Suprapubic skin (tissue), 4 donors: ENCODE measurements around the gene FUCA2. TPM values are rescaled to one million over a fixed set of nuclear protein-coding genes. Genes with fewer than 3 reads are reported as not detected.

Source experiments
- DNase-seq, 2 donors: peaks; one replicate each; pipeline ENCODE4 v3.0.0-alpha.2; 2019; ENCODE audit warnings: low spot score in 2 of 2
- H3K27ac ChIP-seq: fragments of 200-600 bp; sonication (generic); one replicate; pipeline ENCODE4 v1.5.1; 2019
- H3K27me3 ChIP-seq: fragments of 200-600 bp; sonication (generic); one replicate; pipeline ENCODE4 v1.5.1; 2019
- H3K36me3 ChIP-seq: fragments of 200-600 bp; sonication (generic); one replicate; pipeline ENCODE4 v1.5.1; 2019
- H3K4me1 ChIP-seq: fragments of 200-600 bp; sonication (generic); one replicate; pipeline ENCODE4 v1.5.1; 2019
- H3K4me3 ChIP-seq: fragments of 200-600 bp; sonication (generic); one replicate; pipeline ENCODE4 v1.5.1; 2019; ENCODE audit warnings: mild to moderate bottlenecking
- H3K9me3 ChIP-seq: fragments of 200-600 bp; sonication (generic); one replicate; pipeline ENCODE4 v1.5.1; 2019
- CTCF ChIP-seq, 2 donors: fragments of 200-600 bp in 1 of 2; fragments of 450-650 bp in 1 of 2; sonication (generic) in 1 of 2; IDR thresholded peaks; one replicate each; pipeline ENCODE4 v1.5.1; 2016 to 2019; ENCODE audit warnings: antibody characterized with exemption in 2 of 2, mild to moderate bottlenecking in 1 of 2, moderate library complexity in 1 of 2
- EP300 ChIP-seq: sonication (generic); formaldehyde crosslinking; IDR thresholded peaks from one replicate; pipeline ENCODE4 v1.6.1; 2017; ENCODE audit warnings: antibody characterized with exemption
- POLR2A ChIP-seq, 2 donors: fragments of 450-650 bp; IDR thresholded peaks; one replicate each; pipeline ENCODE4 v1.6.1; 2017; ENCODE audit warnings: antibody characterized with exemption in 2 of 2, mild to moderate bottlenecking in 2 of 2, moderate library complexity in 2 of 2
- POLR2AphosphoS5 ChIP-seq, 3 donors: sonication (generic); formaldehyde crosslinking; IDR thresholded peaks; one replicate each; pipeline ENCODE4 v1.6.1; 2017; ENCODE audit warnings: antibody characterized with exemption in 3 of 3
- WGBS: methylation state at CpG from one replicate; pipeline ENCODE4 v1.1.5; 2018; 5-methylcytosine and 5-hydroxymethylcytosine counted together
- total RNA-seq, 4 donors: library from RNA; depleted of rRNA; stranded (reverse); fragments of >200 nt; gene quantifications; one replicate each; pipeline ENCODE4 v1.1.0, GENCODE V29; 2016

FUCA2 gene
- total RNA-seq, 4 donors from 2014 or later: 4.7 to 15.5 (median 10.8) TPM

GRCh38 chr6:143555071-143555492, 43.6 kb upstream of the FUCA2 start:
- no peak overlapping the region for H3K27ac ChIP-seq
- no peaks in the 10 kb centered on the region for H3K36me3 ChIP-seq
- 24% methylated on average over 4 of the region's 4 CpGs for WGBS
- no peaks in the 10 kb centered on the region for H3K27me3 ChIP-seq
- H3K4me1 ChIP-seq: peaks cover 7% of the 10 kb centered on the region
- no peak for TF ChIP-seq EP300
- TF ChIP-seq POLR2AphosphoS5 (IDR thresholded peaks at IDR 0.05): no peak
- no peak for TF ChIP-seq POLR2A (IDR thresholded peaks at IDR 0.05)
- H3K4me3 ChIP-seq: no peak overlapping the region
- DNase-seq: no peak
- no peaks in the 10 kb centered on the region for H3K9me3 ChIP-seq

GRCh38 chr6:143553337-143553736, 41.8 kb upstream of the FUCA2 start:
- no peak for TF ChIP-seq EP300
- TF ChIP-seq POLR2AphosphoS5 (IDR thresholded peaks at IDR 0.05): no peak
- no peak for TF ChIP-seq POLR2A (IDR thresholded peaks at IDR 0.05)
- TF ChIP-seq CTCF (IDR thresholded peaks at IDR 0.05): no peak
- Histone ChIP-seq H3K4me1 (peaks cover 7% of the 10 kb centered on the region), H3K27me3 (no peaks in the 10 kb centered on the region), H3K9me3 (no peaks in the 10 kb centered on the region), H3K4me3 (no peak overlapping the region), H3K27ac (no peak overlapping the region), H3K36me3 (no peaks in the 10 kb centered on the region)
- WGBS: 88% methylated on average over 2 of the region's 2 CpGs
- no peak for DNase-seq

- H3K4me1 ChIP-seq: peaks cover 2% of the 10 kb centered on the region
Observed at GRCh38 chr6:143549949-143550268, 38.4 kb upstream of the FUCA2 start.

GRCh38 chr6:143549221-143549948, 37.9 kb upstream of the FUCA2 start:
- no peak for DNase-seq
- Histone ChIP-seq H3K36me3 (no peaks in the 10 kb centered on the region), H3K4me3 (no peak overlapping the region), H3K4me1 (no peaks in the 10 kb centered on the region), H3K9me3 (no peaks in the 10 kb centered on the region), H3K27me3 (no peaks in the 10 kb centered on the region), H3K27ac (no peak overlapping the region)
- WGBS: 85% methylated on average over 7 of the region's 7 CpGs
- TF ChIP-seq POLR2AphosphoS5 (IDR thresholded peaks at IDR 0.05) (no peak), CTCF (IDR thresholded peaks at IDR 0.05) (no peak), EP300 (no peak), POLR2A (IDR thresholded peaks at IDR 0.05) (no peak)

More at GRCh38 chr6:143549949-143550268, 38.4 kb upstream of the FUCA2 start:
- DNase-seq: no peak
- 86% methylated on average over 4 of the region's 4 CpGs for WGBS
- Histone ChIP-seq H3K27me3 (no peaks in the 10 kb centered on the region), H3K36me3 (no peaks in the 10 kb centered on the region), H3K4me3 (no peak overlapping the region), H3K9me3 (no peaks in the 10 kb centered on the region), H3K27ac (no peak overlapping the region)
- no peak for TF ChIP-seq EP300
- TF ChIP-seq CTCF (IDR thresholded peaks at IDR 0.05): no peak
- no peak for TF ChIP-seq POLR2AphosphoS5 (IDR thresholded peaks at IDR 0.05)
- no peak for TF ChIP-seq POLR2A (IDR thresholded peaks at IDR 0.05)

GRCh38 chr6:143546599-143546998, 35.1 kb upstream of the FUCA2 start:
- Histone ChIP-seq H3K4me3 (no peak overlapping the region), H3K4me1 (no peaks in the 10 kb centered on the region), H3K27ac (no peak overlapping the region), H3K9me3 (no peaks in the 10 kb centered on the region), H3K27me3 (no peaks in the 10 kb centered on the region), H3K36me3 (no peaks in the 10 kb centered on the region)
- no peak for DNase-seq
- WGBS: 98% methylated on average over 3 of the region's 3 CpGs
- TF ChIP-seq CTCF (IDR thresholded peaks at IDR 0.05): no peak
- no peak for TF ChIP-seq POLR2A (IDR thresholded peaks at IDR 0.05)
- TF ChIP-seq EP300: no peak
- TF ChIP-seq POLR2AphosphoS5 (IDR thresholded peaks at IDR 0.05): no peak
